NCI-H345 (cell line): ENCODE data around the gene VGF.

Source experiments
- DNase-seq: peaks from one replicate; lab custom pipeline; 2025; lab: John Stamatoyannopoulos, UW

VGF gene

GRCh38 chr7:101185258-101185839 is 20.0 kb upstream of the VGF start:
- DNase-seq: no peak

DNA sequence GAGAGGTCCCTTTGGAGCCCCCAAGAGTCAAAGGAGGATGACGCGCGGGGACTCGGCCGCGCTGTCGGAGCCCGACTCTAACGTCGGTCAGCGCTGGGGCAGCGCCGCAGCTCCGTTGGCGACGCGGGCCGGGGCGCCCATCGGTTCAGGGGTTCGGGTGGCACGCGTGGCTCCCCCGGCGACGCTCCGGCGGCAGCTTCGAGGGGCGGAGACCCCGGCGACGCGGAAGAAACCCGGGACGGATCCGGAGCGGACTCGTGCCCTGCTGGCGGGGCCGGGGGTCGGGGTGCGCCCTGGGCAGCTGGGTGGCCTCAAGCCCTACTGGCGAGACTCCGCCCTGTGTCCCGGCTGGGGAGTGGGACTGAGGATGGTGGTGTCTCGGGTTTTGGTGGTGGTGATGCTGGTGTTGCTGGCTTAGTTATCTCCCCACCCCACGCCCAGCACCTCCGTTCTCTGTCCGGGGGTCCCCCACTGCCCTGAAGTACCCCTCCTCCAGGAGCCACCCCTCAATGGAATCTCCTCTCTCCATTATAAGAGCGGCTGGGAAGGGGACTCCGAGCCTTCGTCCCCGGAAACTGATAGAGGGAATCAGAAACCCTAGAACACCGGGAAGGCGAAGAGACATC is 14.9 kb upstream of the VGF start, which contains the start of gene NAT16:
TSS of gene NAT16 (minus strand) at position 164 of the 626 bp plus-strand sequence. CDS start 5,486 bp downstream, outside the sequence.
- no peak for DNase-seq

DNA sequence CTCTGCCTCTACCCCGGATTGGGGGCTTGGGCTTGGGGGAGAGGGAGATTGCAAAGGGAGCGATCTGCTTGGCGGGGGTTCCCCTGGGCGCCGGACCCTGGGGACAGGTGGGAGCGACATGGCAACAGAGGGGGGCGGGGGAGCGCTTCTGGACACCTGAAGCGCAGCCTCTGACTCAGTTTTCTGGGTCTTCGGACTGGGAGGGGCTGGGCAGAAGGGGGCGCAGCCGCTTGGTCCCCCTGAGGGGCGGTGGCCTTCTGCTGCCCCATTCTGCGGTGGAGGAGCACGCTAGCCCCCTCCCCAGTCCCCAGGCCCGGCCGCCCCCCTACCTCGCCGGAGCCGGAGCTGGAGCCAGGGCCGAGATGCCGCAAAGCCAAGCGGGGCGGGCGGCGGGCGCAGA is 14.3 kb upstream of the VGF start:
- DNase-seq: no peak

DNA sequence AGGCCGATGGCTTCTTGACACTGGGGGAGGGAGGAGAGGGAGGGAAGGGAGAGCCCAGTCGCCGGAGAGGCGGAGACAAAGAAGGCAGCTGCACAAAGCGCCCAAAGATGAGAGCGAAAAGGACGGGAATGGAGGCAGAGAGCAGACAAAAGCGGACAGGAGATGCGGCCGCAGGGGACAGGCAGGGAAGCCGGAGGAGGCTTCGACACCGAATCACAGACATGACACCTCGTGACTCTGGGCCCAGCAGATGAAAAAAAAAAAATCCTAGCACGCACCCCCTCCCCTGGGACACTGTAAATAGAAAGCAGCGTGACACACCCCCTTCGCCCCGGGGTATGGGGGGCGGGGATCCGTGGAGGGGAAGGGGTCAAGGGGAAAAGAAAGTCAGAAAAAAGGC is 13.7 kb upstream of the VGF start:
- peak; percentile 54 for DNase-seq

- DNase-seq: no peak
Observed at GRCh38 chr7:101177644-101178043, 12.3 kb upstream of the VGF start.

DNA sequence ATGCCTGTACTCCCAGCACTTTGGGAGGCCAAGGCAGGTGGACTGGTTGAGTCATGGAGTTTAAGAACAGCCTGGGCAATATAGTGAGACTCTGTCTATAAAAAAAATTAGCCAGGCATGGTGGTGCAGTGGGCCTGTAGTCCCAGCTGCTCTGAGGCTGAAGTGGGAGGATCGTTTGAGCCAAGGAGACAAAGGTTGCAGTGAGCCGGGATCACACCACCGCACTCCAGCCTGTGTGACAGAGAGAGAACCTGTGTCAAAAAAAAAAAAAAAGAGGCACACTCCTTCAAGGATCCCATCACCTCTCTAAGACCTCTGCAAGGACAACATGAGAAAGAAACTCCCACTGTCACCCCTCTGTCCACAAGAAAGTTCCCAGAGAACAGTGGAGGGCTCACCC is 10.3 kb upstream of the VGF start:
- DNase-seq: no peak

GRCh38 chr7:101174322-101174854 is 9.0 kb upstream of the VGF start:
- no peak for DNase-seq

DNA sequence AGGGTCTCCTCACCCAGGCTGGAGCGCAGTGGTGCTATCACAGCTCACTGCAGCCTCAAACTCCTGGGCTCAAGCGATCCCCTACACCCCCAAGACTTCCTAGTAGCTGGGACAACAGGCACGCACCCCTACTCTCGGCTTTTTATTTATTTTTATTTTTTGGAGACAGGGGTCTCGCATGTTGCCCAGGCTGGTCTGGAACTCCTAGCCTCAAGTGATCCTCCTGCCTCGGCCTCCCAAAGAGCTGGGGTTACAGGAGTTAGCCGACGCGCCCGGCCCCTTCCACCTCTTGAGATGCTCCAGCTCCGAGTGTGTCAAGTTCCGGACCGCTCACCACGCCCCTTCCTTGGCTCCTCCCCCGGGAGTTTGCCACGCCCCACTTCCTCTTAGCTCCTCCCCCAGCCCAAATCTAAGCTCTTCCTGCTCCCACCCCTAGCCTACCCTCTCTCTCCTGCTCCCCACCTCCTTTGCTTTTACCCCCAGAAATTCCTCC is 8.4 kb upstream of the VGF start:
- DNase-seq: peak; percentile 55

DNA sequence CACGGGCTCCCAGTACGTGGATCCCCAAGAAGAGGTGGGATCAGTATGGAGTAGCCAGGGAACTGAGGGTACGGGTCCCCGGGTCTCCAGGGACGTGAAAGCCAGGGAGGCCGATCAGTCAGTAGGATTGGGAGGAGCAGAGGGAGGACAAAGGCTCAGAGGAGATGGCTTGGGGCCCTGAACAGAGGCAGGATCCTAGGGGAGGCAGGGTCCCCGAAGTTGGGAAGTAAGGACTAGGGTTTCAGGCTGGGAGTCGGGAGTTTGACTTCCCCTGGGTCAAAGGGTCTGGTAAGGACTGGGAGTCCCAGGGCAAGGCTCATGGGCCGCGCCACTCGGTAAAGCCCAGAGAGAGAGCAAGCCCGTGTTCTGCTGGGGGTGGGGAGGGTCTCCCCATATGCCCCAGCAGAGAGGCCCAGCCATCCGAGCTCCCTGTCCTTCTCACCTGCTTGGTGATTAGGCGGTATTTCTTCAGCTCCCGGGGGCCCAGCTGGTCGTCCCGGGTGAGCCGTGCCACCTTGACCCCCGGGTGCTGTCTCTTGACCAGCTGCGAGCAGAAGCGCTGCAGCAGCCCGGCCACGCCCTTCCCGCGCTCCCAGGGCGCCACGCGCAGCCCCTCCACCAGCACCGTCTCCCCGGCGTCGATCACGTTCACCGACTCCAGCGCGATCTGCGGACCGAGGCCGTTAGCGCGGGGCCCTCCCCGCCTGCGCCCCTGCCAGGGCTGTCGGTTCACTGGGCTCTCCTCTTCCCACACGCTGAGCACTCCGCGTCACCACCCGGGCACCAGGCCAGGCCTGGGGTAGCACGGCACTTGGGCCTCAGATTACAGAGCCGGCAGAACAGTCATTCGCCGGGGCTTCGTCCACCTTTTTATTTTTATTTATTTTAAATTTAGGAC is 7.7 kb upstream of the VGF start:
- peak; percentile 89 for DNase-seq

DNA sequence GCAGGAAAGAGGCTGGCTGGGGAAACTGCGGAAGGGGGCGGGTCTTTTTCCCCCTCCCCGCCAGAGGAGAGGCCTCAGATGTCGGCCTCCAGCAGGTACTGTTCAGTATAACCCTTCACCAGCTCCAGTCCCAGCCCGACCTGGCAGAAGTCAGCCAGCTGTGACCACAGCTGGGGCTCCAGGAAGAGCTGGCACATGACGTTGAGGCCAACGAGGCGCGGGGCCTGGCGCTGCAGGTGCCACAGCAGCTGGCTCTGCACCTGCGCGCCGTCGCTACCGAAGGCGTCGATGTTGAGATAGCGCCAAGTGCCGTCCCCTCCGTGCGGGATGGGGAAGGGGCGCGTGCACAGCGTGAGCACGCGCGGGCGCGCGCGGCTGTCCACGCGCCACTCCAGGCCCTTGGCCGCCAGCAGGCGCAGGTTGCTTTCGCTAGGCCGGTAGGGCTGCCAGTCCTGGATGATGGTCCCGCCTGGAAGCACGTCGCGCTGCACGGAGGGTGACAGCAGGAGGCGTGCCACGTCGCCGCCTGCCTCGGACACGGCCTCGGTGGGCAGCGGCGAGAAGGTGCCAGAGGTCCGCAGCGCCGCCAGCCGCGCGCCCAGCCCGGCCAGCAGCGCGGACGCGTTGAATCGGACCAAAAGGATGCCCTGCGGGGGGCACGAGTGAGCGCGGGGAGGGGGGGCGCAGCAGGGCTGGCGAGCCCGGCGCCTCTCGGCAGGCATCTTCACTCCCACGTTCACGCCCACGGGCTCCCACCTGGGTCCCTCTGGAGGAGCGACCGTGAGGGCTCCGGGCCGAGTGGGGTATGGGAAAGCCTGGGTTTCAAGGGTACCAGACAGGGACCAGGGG is 6.9 kb upstream of the VGF start:
- DNase-seq: peak; percentile 81

- no peak for DNase-seq
Observed at GRCh38 chr7:101171442-101171837, 6.1 kb upstream of the VGF start.

DNA sequence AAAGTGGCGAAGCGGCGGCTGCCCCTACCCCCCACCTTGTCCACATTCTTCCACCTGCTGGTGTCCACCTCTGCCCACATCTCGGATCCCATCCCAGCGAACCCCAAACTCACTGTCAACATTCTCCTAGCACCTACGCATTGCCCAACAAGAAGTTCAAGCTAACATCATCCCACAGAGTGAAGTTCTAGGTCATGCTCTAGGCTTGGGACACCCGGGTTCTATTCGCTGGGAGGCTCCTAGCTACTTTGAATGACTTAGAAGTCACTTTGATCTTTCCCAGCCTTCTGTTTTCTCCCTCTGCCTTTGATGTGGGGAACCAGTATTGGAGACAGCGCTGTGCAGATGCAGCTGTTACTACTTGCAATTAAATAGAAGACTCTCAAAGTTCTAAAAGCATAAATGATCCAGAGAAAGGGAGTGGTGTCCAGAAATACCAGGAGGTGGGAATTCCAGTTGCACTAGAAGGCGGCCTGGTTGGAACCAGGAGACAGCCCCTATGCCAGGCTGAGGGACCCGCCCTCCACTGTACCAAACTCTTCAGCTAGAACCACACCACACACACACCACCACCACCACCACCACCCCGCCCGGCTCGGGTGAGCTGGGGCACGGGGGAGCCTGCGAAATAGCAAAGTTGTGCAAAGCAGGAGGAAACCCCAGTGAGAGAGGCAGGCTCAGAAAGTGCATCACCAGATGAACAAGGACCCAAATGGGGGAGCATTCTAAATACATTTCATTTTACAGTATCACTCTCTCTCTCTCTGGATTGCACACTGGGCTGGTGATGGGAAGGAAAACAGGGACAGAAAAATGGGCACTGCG is 5.5 kb upstream of the VGF start:
- DNase-seq: no peak

DNA sequence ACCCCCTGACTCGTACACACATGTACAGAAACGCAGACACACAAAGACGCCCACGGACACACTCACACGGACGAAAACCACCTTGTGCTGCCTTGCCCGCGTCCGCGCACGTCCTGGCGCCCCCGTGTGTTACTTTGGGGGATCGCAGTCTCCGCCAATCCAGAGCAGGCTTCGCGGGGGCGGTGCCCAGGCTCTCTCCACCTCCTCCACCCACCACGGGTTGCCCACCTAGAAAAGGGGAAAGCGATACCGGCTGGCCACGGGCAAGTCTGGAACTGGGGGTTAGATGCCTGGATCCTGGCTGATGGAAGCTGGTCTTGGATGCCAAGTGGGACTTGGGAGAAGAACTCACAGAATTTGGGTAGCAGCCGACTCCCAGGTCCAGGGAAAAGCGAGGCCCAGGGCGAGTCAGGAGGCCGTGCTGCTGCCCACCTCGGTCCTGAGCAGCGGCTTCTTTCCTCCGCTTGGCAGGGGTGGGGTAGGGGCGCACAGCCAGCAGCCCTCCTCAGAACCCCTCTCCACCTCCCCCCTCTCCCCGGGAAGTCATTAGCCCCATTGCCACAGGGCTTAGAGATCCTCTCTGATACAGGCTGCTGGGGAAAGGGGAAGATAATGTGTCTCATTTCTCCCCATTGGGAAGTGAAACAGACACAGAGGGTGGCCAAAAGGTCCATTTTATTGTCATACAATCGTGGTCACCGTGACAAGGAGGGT is 4.6 kb upstream of the VGF start:
- DNase-seq: peak; percentile 66

DNA sequence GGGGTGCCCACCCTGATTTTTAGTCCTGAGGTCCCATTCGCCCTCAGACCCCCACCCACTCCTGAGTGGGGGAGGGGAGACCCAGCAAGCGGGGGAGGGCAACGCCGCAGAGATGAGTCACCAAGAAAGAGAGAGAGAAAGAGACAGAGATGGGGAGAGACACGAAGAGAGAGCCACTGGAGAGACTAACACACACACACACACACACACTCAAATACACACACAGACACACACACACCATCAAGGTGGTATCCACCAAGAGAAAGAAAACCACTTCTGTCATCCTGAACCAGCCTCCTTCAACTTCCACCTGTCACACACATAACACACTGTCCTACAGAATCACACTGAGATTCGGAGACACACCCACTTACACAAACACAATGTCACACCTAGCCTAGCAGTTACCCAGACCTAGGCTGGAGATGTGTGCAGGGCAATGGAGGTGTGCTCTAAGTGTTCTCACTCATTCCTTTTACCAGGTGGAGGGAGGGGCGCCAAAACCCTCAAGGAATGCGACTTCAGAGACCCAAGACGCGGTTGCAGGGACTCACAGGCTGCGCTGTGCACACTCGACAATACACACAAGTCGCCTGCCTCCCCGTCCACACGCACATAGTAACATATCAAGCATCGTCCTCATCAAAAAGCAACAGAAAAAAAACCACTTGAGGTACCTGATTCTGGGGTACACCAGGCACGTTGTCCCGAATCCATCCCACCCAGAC is 3.9 kb upstream of the VGF start:
- DNase-seq: no peak

GRCh38 chr7:101168412-101169049 is 3.2 kb upstream of the VGF start:
- DNase-seq: no peak

DNA sequence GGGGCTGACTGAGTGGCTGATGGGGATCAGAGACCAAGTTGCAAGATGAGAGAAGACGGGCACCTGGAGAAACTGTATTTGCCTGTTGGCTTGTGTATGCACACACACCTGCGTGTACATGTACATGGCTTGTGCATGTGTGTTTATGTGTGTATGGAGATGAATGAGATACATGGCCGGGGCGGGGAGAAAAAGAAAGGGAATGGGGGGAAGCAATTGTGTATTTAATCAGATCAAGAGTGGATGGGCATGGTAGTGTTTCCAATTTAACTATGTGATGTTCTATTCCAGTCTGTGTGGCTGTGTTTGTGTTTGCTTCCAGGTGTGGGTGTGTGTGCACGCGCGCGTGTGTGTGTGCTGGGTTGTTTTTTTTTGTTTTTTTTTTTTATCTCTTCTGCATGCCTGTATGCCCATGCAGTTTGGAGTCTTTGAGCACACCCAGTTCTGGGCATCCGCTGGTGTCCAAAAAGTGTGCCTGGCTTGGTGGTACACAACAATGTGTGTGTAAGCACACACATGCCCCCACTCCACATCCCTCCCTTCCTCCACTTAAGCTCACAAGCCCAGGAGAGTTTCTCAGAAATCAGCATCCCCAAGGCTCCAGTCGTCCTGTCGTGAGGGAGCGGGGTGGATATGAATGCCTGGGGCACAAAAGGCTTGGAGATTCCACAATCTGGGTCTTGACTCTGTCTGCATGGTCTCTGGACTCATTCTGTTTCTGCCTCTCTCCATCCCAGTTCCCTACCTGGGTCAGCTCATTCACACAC is 2.5 kb upstream of the VGF start:
- no peak for DNase-seq

DNA sequence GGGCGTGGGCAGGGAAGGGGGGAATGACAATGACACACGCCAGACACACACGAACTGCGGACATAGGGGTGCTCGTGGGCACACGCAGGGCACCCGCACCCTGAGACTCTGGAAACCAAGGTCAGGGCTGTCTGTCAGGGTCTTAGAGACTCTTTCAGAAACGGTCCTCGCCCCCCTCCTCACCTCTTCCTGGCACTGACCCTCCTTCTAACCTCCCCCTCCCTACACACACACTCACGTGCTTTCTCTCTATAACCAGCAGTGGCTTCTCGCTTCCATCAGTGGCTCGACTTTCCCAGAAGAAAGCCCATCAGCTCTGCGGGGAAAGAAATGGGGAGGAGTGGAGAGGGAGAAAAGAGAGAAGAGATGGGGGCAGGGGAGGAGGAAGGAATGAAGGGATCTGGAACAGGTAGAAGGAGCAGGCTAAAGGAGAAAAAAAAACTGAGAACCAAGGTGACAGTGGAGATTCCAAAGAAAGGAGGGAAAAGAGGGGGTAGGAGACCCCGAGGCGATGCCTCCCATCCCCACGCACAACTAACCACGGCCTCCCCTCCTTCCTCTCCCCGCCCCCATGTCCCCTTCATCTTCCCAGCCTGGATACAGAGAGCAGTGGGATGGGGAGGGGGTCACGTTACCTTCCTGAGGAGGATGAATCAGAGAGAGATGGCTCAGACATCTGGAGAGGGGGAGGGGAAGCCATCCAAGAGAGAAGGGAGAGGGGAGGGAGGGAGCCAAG is 1.7 kb upstream of the VGF start:
- no peak for DNase-seq

DNA sequence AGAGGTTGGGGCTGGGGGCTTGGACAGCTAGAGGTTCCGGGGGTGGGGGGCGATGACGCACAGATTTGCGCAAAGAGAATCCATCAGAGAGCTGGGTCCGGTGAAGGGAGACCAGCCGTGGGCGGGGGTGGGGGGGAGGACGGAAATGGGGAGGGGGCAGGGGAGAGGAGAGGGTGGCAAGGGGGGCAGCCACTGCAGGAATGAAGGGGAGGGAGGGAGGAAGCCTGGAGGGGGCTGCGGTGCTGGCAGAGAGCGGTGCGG is 1.2 kb upstream of the VGF start:
- DNase-seq: no peak
